NCI-H82 treated with DMSO at 0.1 percent for 48 hours (cell line): ENCODE results near the gene LTBP1.

ENCODE experiments used
- DNase-seq: peaks from one replicate; lab custom pipeline; 2025; ENCODE audit not compliant: unreplicated experiment; lab: John Stamatoyannopoulos, UW

Gene LTBP1

GRCh38 chr2:33291278-33292013 lies 344.7 kb downstream of the LTBP1 start:
- DNase-seq = no peak

GRCh38 chr2:33292063-33292462 lies 345.3 kb downstream of the LTBP1 start:
- no peak for DNase-seq

GRCh38 chr2:33292981-33293595 lies 346.3 kb downstream of the LTBP1 start:
- DNase-seq = no peak

DNA sequence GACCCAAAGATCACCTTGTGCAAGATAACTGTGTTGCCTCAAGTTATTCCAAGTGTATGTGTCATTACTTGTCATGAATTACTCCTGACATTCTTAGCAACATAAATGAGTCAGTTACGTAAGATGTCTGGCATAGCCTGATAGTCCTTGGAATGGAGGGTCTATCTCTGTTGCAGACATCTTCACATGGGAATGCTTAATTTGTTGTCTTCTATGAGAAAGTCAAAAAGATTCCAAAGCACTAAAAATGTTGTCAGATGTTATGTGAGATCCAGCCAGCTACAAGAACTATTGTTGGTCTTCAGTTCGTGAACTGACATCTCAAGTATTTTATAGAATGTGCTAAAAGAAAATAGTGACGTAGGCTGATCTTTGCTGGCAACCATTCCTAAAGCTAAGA lies 351.5 kb downstream of the LTBP1 start:
- DNase-seq = no peak

DNA sequence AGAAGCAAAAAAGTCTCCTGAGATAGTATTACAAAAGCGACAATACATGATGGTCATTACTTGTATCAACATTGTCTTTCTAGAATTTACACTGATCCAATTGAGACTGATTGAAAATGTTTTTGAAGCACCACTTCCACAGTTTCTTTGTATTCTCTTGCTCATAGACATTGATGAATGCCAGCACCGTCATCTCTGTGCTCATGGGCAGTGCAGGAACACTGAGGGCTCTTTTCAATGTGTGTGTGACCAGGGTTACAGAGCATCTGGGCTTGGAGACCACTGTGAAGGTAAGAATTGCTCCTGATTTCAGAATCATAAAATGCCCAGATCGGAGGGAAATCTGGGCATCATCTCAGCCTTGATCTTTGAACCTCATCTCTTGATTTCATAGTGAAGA lies 354.6 kb downstream of the LTBP1 start:
- DNase-seq = no peak

- DNase-seq = no peak
Measured at GRCh38 chr2:33302348-33302747, 355.6 kb downstream of the LTBP1 start.

- no peak for DNase-seq
Measured at GRCh38 chr2:33304032-33304864, 357.5 kb downstream of the LTBP1 start.

DNA sequence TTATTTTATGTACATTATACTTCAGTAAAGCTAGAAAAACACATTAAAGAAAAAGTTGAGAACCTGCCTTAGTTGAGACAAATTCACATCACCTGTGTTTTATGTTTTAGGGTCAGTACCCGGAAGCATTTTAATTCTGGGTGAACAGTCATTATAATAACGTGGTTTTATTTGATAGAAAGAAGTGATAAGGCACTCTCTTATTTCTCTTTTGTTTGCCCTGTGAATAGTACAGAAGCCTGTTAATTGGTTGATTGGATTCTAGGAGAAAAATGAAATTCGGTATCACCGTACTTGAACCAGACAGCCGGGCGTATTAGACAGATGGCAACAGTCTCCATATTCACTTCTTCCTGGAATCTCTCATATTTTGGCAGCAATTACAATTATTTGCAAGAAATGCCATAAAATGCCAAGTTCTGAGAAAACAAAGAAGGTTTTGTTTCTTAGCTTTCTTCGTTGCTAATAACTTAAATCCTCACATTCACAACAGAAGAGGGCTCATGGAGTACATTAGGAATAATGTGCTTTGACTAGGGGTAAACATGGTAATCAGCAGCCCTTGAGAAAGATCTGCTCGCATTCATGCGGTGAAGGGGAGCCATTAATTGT lies 361.0 kb downstream of the LTBP1 start:
- DNase-seq = no peak

- DNase-seq = no peak
Measured at GRCh38 chr2:33312355-33312754, 365.6 kb downstream of the LTBP1 start.

- no peak for DNase-seq
Measured at GRCh38 chr2:33313039-33313438, 366.3 kb downstream of the LTBP1 start.

- DNase-seq = no peak
Measured at GRCh38 chr2:33314541-33314940, 367.8 kb downstream of the LTBP1 start.

GRCh38 chr2:33316328-33316727 lies 369.6 kb downstream of the LTBP1 start:
- DNase-seq = no peak

DNA sequence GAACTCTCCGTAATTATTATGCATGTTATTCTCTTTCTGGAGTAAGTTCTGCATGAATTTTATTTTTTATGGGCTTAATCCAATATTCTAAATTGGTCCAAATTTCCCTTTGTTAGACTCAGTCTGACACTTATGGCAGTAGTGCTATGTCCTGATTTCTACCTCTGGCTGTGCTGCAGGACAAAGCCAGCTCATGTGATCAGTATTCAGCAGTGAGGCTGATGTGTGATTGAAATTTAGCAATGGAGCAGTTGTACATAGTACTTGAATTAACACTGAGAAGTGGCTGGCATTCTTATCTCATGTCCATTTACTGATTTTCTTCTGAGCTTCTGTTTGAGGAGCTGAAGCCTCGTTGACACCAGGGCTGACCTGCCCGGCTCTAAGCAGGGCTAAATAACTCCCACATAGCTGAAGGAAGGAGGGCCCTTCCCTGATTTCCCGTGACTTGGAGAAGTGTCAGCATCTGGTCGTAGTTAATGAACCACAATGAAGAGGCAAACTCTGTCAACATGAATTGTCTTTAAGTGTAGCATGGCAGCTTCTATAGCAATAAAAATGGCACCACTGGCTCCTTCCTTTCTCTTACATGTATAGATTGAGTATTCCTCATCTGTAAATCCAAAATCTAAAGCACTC lies 370.7 kb downstream of the LTBP1 start:
- DNase-seq = no peak

- no peak for DNase-seq
Measured at GRCh38 chr2:33318456-33318855, 371.7 kb downstream of the LTBP1 start.

DNA sequence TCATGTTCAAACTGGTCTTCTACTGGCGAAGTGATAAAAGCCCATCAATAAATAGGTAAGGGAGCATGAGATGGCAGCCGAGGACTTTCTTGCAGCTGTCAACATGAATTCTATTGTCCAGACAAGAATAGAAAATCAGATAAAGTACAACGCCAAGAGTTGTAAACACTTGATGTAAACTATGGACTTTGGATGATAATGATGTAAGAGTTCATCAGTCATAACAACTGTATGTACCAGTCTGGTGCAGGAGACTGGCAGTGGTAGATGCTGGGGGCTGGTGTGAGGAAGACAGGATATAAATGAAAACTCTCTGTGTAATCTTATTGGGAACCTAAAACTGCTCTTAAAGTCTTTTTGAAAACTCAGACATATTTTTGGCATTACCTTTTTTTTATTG lies 373.8 kb downstream of the LTBP1 start:
- DNase-seq = no peak

- no peak for DNase-seq
Measured at GRCh38 chr2:33321236-33321771, 374.6 kb downstream of the LTBP1 start.

- peak; percentile 43 for DNase-seq
Measured at GRCh38 chr2:33321876-33322483, 375.2 kb downstream of the LTBP1 start.

DNA sequence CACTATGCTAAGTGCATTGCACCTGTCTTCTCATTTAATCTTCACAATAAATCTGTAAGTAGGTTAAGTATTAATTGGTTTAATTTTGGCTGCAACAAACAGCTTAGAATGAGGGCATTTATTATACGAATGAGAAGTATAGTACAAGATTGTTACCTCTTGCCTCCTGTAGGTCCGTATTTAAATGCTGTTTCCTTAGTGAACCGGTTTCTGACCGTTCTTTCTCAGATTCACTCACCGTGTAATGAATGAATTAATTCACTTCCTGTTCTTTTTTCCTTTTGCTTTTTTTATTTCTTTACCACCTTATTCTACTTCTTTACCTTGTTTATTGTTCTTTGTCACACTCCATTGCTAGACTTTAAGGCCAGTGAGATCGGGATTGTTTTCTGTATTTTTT lies 375.9 kb downstream of the LTBP1 start:
- peak; percentile 43 for DNase-seq

GRCh38 chr2:33323957-33324356 lies 377.2 kb downstream of the LTBP1 start:
- DNase-seq = no peak

GRCh38 chr2:33326100-33326499 lies 379.3 kb downstream of the LTBP1 start:
- no peak for DNase-seq
